Lower lobe of right lung (tissue), 2 donors: Measurements from ENCODE around the gene DST. TPM values are rescaled to one million over a fixed set of nuclear protein-coding genes. Genes with fewer than 3 reads are reported as not detected.
A peak's percentile ranks its signal among the peaks of the same experiment; 100 is the strongest.

Experiments used
- ATAC-seq, 2 donors: fragments of 200-7000 bp; cut with Tn5 transposase; one replicate each; pipeline ENCODE4 v1.9.1; 2020 to 2022; ENCODE audit warnings: mild to moderate bottlenecking in 2 of 2, moderate library complexity in 2 of 2
- DNase-seq: peaks from one replicate; pipeline ENCODE4 v3.0.0-alpha.2; 2020
- H3K27ac ChIP-seq: fragments of 200-600 bp; one replicate; pipeline ENCODE4 v1.8.0; 2022
- H3K27me3 ChIP-seq: fragments of 200-600 bp; one replicate; pipeline ENCODE4 v1.8.0; 2022; ENCODE audit warnings: low read depth
- H3K36me3 ChIP-seq: fragments of 200-600 bp; one replicate; pipeline ENCODE4 v1.8.0; 2022; ENCODE audit warnings: mild to moderate bottlenecking
- H3K4me1 ChIP-seq: fragments of 200-600 bp; one replicate; pipeline ENCODE4 v1.8.0; 2022
- H3K4me3 ChIP-seq: fragments of 200-600 bp; one replicate; pipeline ENCODE4 v1.8.0; 2022; ENCODE audit warnings: mild to moderate bottlenecking
- H3K9me3 ChIP-seq: fragments of 200-600 bp; one replicate; pipeline ENCODE4 v1.8.0; 2022
- intact Hi-C: fragments of 100-400 bp; cut with DNase I; formaldehyde crosslinking; loops from one replicate; pipeline ENCODE4 v1.11.0; 2022
- total RNA-seq: library from RNA; stranded (reverse); fragmentation: NEBNext Ultra II Directional; extraction: Animal tissue kit (Norgen Biotek cat#: 25700); gene quantifications from one replicate; pipeline ENCODE4 v1.2.1, GENCODE V29; 2021
- TF ChIP-seq, protein P1 (sequence below): fragments of 200-600 bp; IDR thresholded peaks from one replicate; pipeline ENCODE4 v1.8.0; 2022; ENCODE audit warnings: antibody characterized with exemption, mild to moderate bottlenecking
- donor health status: DM: no; HTN: yes; CAD: no; lungs with severe emphysema.

The DST gene
- total RNA-seq, 1 donor from 2014 or later, result 327 TPM

- Histone ChIP-seq H3K4me1 (no peaks in the 10 kb centered on the region), H3K9me3 (no peaks in the 10 kb centered on the region), H3K36me3 (no peaks in the 10 kb centered on the region), H3K27me3 (no peaks in the 10 kb centered on the region), H3K27ac (peak overlapping the region; percentile 27), H3K4me3 (no peak overlapping the region)
- ATAC-seq (peak in 1 of 2 donors; percentile 52), DNase-seq (no peak)
- intact Hi-C loops, result no loop called here
- TF ChIP-seq, protein P1, sequence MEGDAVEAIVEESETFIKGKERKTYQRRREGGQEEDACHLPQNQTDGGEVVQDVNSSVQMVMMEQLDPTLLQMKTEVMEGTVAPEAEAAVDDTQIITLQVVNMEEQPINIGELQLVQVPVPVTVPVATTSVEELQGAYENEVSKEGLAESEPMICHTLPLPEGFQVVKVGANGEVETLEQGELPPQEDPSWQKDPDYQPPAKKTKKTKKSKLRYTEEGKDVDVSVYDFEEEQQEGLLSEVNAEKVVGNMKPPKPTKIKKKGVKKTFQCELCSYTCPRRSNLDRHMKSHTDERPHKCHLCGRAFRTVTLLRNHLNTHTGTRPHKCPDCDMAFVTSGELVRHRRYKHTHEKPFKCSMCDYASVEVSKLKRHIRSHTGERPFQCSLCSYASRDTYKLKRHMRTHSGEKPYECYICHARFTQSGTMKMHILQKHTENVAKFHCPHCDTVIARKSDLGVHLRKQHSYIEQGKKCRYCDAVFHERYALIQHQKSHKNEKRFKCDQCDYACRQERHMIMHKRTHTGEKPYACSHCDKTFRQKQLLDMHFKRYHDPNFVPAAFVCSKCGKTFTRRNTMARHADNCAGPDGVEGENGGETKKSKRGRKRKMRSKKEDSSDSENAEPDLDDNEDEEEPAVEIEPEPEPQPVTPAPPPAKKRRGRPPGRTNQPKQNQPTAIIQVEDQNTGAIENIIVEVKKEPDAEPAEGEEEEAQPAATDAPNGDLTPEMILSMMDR, result no peak
Measured at GRCh38 chr6:56445818-56446217, 196.9 kb downstream of the DST start.

GRCh38 chr6:56444855-56445254 is 197.8 kb downstream of the DST start:
- ATAC-seq, result no peak
- DNase-seq, result no peak
- intact Hi-C loops, result no loop called here

GRCh38 chr6:56440551-56440981 is 202.1 kb downstream of the DST start:
- intact Hi-C loops, result no loop called here
- TF ChIP-seq, protein P1, result no peak
- no peaks in the 10 kb centered on the region for H3K36me3 ChIP-seq
- ATAC-seq, result no peak
- H3K4me3 ChIP-seq, result no peak overlapping the region
- H3K27ac ChIP-seq, result no peak overlapping the region
- no peaks in the 10 kb centered on the region for H3K27me3 ChIP-seq
- no peak for DNase-seq
- H3K9me3 ChIP-seq, result no peaks in the 10 kb centered on the region
- no peaks in the 10 kb centered on the region for H3K4me1 ChIP-seq

More at GRCh38 chr6:56444855-56445254, 197.8 kb downstream of the DST start:
- Histone ChIP-seq H3K36me3 (no peaks in the 10 kb centered on the region), H3K27me3 (no peaks in the 10 kb centered on the region), H3K27ac (no peak overlapping the region), H3K4me1 (no peaks in the 10 kb centered on the region), H3K4me3 (no peak overlapping the region), H3K9me3 (no peaks in the 10 kb centered on the region)
- TF ChIP-seq, protein P1, result no peak

DNA sequence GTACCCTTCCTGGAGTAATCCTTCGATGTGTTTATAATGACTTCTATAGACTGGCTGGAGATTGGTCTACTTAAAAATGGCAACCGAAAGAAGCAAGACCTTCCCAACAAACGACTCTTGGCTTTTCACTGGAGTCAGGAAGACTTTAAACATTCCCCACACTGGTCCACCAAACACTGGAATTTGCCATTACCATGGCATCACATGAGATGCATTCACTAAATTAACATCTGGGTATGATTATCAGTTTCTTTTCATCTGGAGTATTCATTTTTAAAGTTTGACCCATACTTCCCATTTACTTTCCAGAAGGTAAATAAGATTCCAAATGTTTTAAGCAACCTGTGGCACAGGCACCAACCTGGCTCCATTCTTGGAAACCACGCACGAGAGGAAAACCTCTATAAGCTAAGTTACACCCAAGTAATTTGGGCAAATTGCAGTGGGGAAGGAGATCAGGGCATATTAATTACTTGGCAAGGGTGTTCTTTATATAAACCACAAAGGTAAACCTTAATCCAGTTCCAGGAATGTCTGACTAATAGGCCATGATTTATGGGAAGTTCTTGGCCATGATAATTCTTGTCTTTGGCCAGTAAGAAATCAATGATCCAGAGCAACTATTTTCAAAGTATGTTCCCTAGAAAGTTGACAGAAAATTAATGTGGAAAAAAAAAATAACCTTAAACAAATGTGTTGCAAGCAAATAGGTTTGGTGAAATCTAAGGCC is 205.4 kb downstream of the DST start:
- TF ChIP-seq, protein P1, result no peak
- Histone ChIP-seq H3K9me3 (no peaks in the 10 kb centered on the region), H3K4me3 (no peak overlapping the region), H3K4me1 (no peaks in the 10 kb centered on the region), H3K36me3 (no peaks in the 10 kb centered on the region), H3K27me3 (no peaks in the 10 kb centered on the region), H3K27ac (no peak overlapping the region)
- intact Hi-C loops, result no loop called here
- no peak for DNase-seq
- no peak for ATAC-seq

DNA sequence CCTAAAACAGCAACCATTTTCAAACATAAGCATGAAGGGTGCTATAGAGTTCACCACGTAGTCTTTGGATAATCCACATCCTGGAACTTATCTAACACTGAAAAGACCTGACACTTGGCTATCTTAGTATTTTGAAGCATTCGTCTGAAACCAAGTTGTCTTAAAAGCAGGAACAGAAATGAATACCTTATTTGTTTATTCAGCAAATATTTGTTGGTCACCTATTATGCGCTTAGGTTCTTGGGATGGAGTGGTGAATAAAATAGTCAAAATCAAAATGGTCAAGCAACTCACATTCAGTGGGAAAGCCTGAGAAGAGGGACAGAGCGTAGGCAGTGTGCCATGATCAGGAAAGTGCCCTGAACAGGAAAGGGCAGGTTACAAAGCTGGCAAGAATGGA is 206.9 kb downstream of the DST start:
- ATAC-seq (no peak), DNase-seq (no peak)
- H3K27me3 ChIP-seq, result no peaks in the 10 kb centered on the region
- H3K9me3 ChIP-seq, result no peaks in the 10 kb centered on the region
- intact Hi-C loops, result no loop called here
- H3K4me3 ChIP-seq, result no peak overlapping the region
- H3K4me1 ChIP-seq, result no peaks in the 10 kb centered on the region
- TF ChIP-seq, protein P1, result no peak
- H3K36me3 ChIP-seq, result no peaks in the 10 kb centered on the region
- no peak overlapping the region for H3K27ac ChIP-seq
